ENCODE data around the gene KCNT1.

DNA sequence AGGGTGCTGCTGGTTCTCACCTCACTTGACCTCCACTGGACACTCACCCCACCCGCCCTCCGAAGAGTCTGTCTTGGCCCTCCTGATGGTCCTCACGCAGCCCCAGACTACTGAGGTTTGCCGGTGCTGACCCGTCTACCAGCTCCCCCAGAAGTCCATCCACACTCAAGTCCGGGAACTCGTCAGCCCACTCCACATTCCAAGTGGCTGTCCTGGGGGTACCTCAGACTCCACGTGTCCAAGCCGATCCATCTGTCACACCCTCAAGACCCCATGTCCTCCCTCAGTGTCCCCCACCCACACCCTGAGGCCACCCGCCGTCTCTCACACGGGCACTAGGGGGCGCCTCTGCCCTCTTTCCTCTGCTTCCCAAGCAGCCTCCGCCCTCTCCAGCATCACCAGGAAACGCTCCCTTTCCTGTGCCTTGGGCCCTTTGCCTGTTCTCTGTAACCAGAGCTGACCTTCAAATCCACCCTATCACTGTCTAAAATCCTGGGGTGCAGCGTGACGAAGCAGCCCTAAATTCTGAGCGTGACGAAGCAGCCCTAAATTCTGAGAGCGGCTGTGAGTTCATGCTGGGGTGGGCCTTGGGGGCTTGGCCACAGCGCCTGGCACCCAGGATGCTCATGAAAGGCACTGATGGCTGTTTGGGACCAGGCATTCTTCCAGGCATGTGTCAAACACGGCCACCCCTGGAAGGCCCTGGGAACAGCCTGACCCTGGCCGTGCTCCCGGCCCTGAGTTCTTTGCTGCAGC lies 95.7 kb downstream of the KCNT1 start:
- TF ChIP-seq, protein P1, sequence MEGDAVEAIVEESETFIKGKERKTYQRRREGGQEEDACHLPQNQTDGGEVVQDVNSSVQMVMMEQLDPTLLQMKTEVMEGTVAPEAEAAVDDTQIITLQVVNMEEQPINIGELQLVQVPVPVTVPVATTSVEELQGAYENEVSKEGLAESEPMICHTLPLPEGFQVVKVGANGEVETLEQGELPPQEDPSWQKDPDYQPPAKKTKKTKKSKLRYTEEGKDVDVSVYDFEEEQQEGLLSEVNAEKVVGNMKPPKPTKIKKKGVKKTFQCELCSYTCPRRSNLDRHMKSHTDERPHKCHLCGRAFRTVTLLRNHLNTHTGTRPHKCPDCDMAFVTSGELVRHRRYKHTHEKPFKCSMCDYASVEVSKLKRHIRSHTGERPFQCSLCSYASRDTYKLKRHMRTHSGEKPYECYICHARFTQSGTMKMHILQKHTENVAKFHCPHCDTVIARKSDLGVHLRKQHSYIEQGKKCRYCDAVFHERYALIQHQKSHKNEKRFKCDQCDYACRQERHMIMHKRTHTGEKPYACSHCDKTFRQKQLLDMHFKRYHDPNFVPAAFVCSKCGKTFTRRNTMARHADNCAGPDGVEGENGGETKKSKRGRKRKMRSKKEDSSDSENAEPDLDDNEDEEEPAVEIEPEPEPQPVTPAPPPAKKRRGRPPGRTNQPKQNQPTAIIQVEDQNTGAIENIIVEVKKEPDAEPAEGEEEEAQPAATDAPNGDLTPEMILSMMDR (IDR thresholded peaks at IDR 0.05), result no peak
- no peak for TF ChIP-seq POLR2A (IDR thresholded peaks at IDR 0.05)
